ENCODE measurements around the gene RMND1. TPM values are rescaled to one million over a fixed set of nuclear protein-coding genes. Genes with fewer than 3 reads are reported as not detected.

RMND1 gene
- total and polyA plus RNA-seq, 2 of the 13 experiments (the other 11 are each of a cell fraction or from before 2014, with no cell fraction given): 34.0 to 72.5 TPM

GRCh38 chr6:151425561-151425960, 26.4 kb downstream of the RMND1 start (continued):
- TF ChIP-seq FIP1L1 (IDR thresholded peaks at IDR 0.05; ENCODE audit: borderline replicate concordance, insufficient read depth, low read depth, low read length): no peak
- TF ChIP-seq AGO2 (optimal IDR thresholded peaks at IDR 0.05; ENCODE audit: low read depth, low read length): no peak
- no peak for TF ChIP-seq DPF2 (CRISPR knock-in tag; IDR thresholded peaks at IDR 0.05; ENCODE audit: borderline replicate concordance, low read depth)
- no peak for TF ChIP-seq SMAD3 (CRISPR knock-in tag; IDR thresholded peaks at IDR 0.05)
- TF ChIP-seq BCL6 (CRISPR knock-in tag; IDR thresholded peaks at IDR 0.05): no peak

GRCh38 chr6:151422981-151423380, 28.9 kb downstream of the RMND1 start:
- H2AFZ ChIP-seq (ENCODE audit: low read length): no peak overlapping the region
- WGBS (ENCODE audit: low lambda C conversion rate): 96% methylated on average over 4 of the region's 4 CpGs

GRCh38 chr6:151417477-151417876, 34.4 kb downstream of the RMND1 start:
- no peak overlapping the region for H3K9ac ChIP-seq (ENCODE audit: insufficient read depth, low read depth, low read length)
- no TSS peak for BruUV-seq (replicated peaks)
- no peaks in the 10 kb centered on the region for H3K4me1 ChIP-seq (ENCODE audit: insufficient read depth, low read length)
- ChIA-PET POLR2A (no interaction called here), CTCF (ENCODE audit: low intra/inter-chr PET ratio, low total read pairs) (no interaction called here)
- H3K27ac ChIP-seq (ENCODE audit: extremely low read length, insufficient read depth, low read length): no peak overlapping the region
- no peak overlapping the region for H3K4me3 ChIP-seq (replicated peaks in 1 of 3; ENCODE audit: insufficient read depth in 1 of 3, low read depth in 2 of 3, low read length in 3 of 3)
- FAIRE-seq: no peak
- H3K79me2 ChIP-seq (ENCODE audit: insufficient read depth, low read length): no peaks in the 10 kb centered on the region
- TF ChIP-seq MAFK (conservative IDR thresholded peaks at IDR 0.05 in 1 of 2, IDR thresholded peaks at IDR 0.05 in 1 of 2; ENCODE audit: low read length in 2 of 2) (peak; percentile 93 to 98), ZNF598 (CRISPR knock-in tag; IDR thresholded peaks at IDR 0.05; ENCODE audit: borderline replicate concordance) (no peak), ZNF124 (CRISPR knock-in tag; IDR thresholded peaks at IDR 0.05) (no peak), MAFF (IDR thresholded peaks at IDR 0.05; ENCODE audit: low read depth, low read length) (peak; percentile 95)
- no peaks in the 10 kb centered on the region for H4K20me1 ChIP-seq (ENCODE audit: insufficient read depth, low read length)
- no peak overlapping the region for H3K4me2 ChIP-seq (ENCODE audit: low read depth, low read length)
- H2AFZ ChIP-seq (ENCODE audit: low read length): no peak overlapping the region
- no peak for DNase-seq (ENCODE audit: low spot score)
- intact Hi-C loops (cut with micrococcal nuclease; ENCODE audit: unreplicated experiment): no loop called here
- H3K36me3 ChIP-seq (replicated peaks in 1 of 2; ENCODE audit: control insufficient read depth in 1 of 2, insufficient read depth in 2 of 2, low read length in 2 of 2): peaks cover 36 to 75% of the 10 kb centered on the region in 2 experiments
- in situ Hi-C loops (cut with HindIII; ENCODE audit: extremely low pct_ligation_motif_present, low pct_unique_long_range_greater_than_20kb): loop anchor here (10.0 kb wide), 1 partner anchor 57 kb away; no protein-coding TSS in a partner anchor
- H3K27me3 ChIP-seq (ENCODE audit: control insufficient read depth in 1 of 2, insufficient read depth in 2 of 2, low read length in 2 of 2): no peaks in the 10 kb centered on the region
- ATAC-seq: no peak
- WGBS (ENCODE audit: low lambda C conversion rate): 97% methylated on average over 1 of the region's 1 CpG
- H3K9me3 ChIP-seq (ENCODE audit: low read length): no peaks in the 10 kb centered on the region

More at GRCh38 chr6:151422981-151423380, 28.9 kb downstream of the RMND1 start:
- no peaks in the 10 kb centered on the region for H3K4me1 ChIP-seq (ENCODE audit: insufficient read depth, low read length)
- H3K36me3 ChIP-seq (replicated peaks in 1 of 2; ENCODE audit: control insufficient read depth in 1 of 2, insufficient read depth in 2 of 2, low read length in 2 of 2): peaks cover 23 to 69% of the 10 kb centered on the region in 2 experiments
- H3K27me3 ChIP-seq (ENCODE audit: control insufficient read depth in 1 of 2, insufficient read depth in 2 of 2, low read length in 2 of 2): no peaks in the 10 kb centered on the region
- no peaks in the 10 kb centered on the region for H3K9me3 ChIP-seq (ENCODE audit: low read length)
- no peak overlapping the region for H3K4me3 ChIP-seq (replicated peaks in 1 of 3; ENCODE audit: insufficient read depth in 1 of 3, low read depth in 2 of 3, low read length in 3 of 3)
- TF ChIP-seq ZNF660 (CRISPR knock-in tag; IDR thresholded peaks at IDR 0.05; ENCODE audit: borderline replicate concordance, low read depth) (no peak), ZNF780A (CRISPR knock-in tag; IDR thresholded peaks at IDR 0.05) (no peak), FOXA1 (IDR thresholded peaks at IDR 0.05) (no peak), FOXA1 (CRISPR knock-in tag; IDR thresholded peaks at IDR 0.05) (no peak), ARNT2 (CRISPR knock-in tag; IDR thresholded peaks at IDR 0.05; ENCODE audit: low read depth) (no peak), ZNF543 (CRISPR knock-in tag; IDR thresholded peaks at IDR 0.05) (no peak)
- FAIRE-seq: no peak
- H3K79me2 ChIP-seq (ENCODE audit: insufficient read depth, low read length): no peaks in the 10 kb centered on the region
- no peak overlapping the region for H3K27ac ChIP-seq (ENCODE audit: extremely low read length, insufficient read depth, low read length)
- no peak overlapping the region for H3K4me2 ChIP-seq (ENCODE audit: low read depth, low read length)
- intact Hi-C loops (cut with micrococcal nuclease; ENCODE audit: unreplicated experiment): no loop called here
- BruUV-seq (replicated peaks): no TSS peak
- ChIA-PET CTCF (ENCODE audit: low intra/inter-chr PET ratio, low total read pairs) (no interaction called here), POLR2A (no interaction called here)
- H3K9ac ChIP-seq (ENCODE audit: insufficient read depth, low read depth, low read length): no peak overlapping the region
- no peak for DNase-seq (ENCODE audit: low spot score)
- in situ Hi-C loops (cut with HindIII; ENCODE audit: extremely low pct_ligation_motif_present, low pct_unique_long_range_greater_than_20kb): no loop called here
- no peak for ATAC-seq
- H4K20me1 ChIP-seq (ENCODE audit: insufficient read depth, low read length): no peaks in the 10 kb centered on the region

All from HepG2 (cell line).